Measurements from ENCODE around the gene DLEU7. TPM values are rescaled to one million over a fixed set of nuclear protein-coding genes. Genes with fewer than 3 reads are reported as not detected.

The DLEU7 gene
- total RNA-seq, 3 donors from 2014 or later (not counting 1 experiment from before 2014, with no cell fraction given): 0.20 TPM; not detected in 2

DNA sequence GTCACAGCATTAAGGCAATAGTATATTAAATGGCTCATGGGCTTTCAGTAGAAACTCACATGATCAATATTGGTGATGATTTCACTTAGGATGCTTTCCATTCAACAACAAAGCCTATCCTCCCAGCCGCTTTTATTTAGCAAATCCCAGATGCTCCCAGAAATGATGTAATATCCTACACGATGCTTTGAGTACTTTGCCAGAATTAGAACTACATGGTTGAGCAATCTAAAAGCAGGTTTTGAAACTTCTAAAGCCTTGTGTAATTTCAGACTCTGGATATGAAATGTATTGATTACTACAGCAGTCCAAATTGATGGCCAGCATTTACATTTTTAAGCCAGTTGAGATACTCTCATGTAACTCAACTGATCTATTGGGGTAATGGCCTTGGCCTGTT, 13.6 kb downstream of the DLEU7 start:
- Mint-ChIP-seq H3K4me1 (no peaks in the 10 kb centered on the region), H3K4me3 (no peak overlapping the region), H3K27me3 (ENCODE audit: low read depth in 2 of 2) (peaks cover 9 to 18% of the 10 kb centered on the region in 2 donors), H3K36me3 (no peaks in the 10 kb centered on the region), H3K9me3 (peaks cover 2 to 5% of the 10 kb centered on the region in 2 donors), H3K27ac (no peak overlapping the region)
- H3K36me3 ChIP-seq (ENCODE audit: control insufficient read depth, insufficient read depth, low read length): no peaks in the 10 kb centered on the region
- TF ChIP-seq, protein P1, sequence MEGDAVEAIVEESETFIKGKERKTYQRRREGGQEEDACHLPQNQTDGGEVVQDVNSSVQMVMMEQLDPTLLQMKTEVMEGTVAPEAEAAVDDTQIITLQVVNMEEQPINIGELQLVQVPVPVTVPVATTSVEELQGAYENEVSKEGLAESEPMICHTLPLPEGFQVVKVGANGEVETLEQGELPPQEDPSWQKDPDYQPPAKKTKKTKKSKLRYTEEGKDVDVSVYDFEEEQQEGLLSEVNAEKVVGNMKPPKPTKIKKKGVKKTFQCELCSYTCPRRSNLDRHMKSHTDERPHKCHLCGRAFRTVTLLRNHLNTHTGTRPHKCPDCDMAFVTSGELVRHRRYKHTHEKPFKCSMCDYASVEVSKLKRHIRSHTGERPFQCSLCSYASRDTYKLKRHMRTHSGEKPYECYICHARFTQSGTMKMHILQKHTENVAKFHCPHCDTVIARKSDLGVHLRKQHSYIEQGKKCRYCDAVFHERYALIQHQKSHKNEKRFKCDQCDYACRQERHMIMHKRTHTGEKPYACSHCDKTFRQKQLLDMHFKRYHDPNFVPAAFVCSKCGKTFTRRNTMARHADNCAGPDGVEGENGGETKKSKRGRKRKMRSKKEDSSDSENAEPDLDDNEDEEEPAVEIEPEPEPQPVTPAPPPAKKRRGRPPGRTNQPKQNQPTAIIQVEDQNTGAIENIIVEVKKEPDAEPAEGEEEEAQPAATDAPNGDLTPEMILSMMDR (IDR thresholded peaks at IDR 0.05): no peak
- H3K9me3 ChIP-seq (ENCODE audit: control insufficient read depth, insufficient read depth, low read length): no peaks in the 10 kb centered on the region
- no peak for ATAC-seq
- no peak for DNase-seq
- intact Hi-C loops (cut with micrococcal nuclease): no loop called here
- WGBS (ENCODE audit: insufficient coverage): 80% methylated on average over 2 of the region's 2 CpGs
- no peaks in the 10 kb centered on the region for H3K27me3 ChIP-seq (ENCODE audit: control insufficient read depth, insufficient read depth, low read length)
- H3K4me3 ChIP-seq (ENCODE audit: low read length): no peak overlapping the region
- no peaks in the 10 kb centered on the region for H3K4me1 ChIP-seq (ENCODE audit: control insufficient read depth, insufficient read depth, low read length)
- no peak overlapping the region for H3K27ac ChIP-seq (ENCODE audit: low read length)

DNA sequence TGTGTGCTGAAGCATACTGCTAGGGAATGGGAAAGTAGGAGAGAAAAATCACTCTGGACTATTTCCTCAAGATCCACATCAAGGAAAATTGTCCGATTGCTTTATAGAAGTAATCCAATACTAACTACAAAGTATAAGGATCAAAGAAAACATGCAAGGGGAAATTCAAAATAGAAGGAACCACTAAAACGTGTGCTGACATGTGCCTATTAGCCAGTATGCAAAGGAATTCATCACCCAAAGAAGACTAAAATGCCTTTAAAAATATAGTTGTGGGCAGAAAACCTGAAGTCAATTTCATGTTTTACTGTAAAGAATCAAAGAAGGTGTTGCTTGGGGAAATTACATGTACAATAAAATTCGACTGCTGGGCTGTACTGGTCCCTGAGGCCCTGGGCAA, 14.3 kb downstream of the DLEU7 start:
- intact Hi-C loops (cut with micrococcal nuclease): no loop called here
- no peak overlapping the region for H3K4me3 ChIP-seq (ENCODE audit: low read length)
- H3K4me1 Mint-ChIP-seq: no peaks in the 10 kb centered on the region
- H3K36me3 ChIP-seq (ENCODE audit: control insufficient read depth, insufficient read depth, low read length): no peaks in the 10 kb centered on the region
- no peak overlapping the region for H3K4me3 Mint-ChIP-seq
- no peak for DNase-seq
- no peaks in the 10 kb centered on the region for H3K9me3 ChIP-seq (ENCODE audit: control insufficient read depth, insufficient read depth, low read length)
- H3K27me3 Mint-ChIP-seq (ENCODE audit: low read depth in 2 of 2): peaks cover 8 to 18% of the 10 kb centered on the region in 2 donors
- H3K36me3 Mint-ChIP-seq: no peaks in the 10 kb centered on the region
- H3K27me3 ChIP-seq (ENCODE audit: control insufficient read depth, insufficient read depth, low read length): no peaks in the 10 kb centered on the region
- no peak overlapping the region for H3K27ac ChIP-seq (ENCODE audit: low read length)
- H3K9me3 Mint-ChIP-seq: peaks cover under 1 to 3% of the 10 kb centered on the region in 2 donors
- TF ChIP-seq, protein P1 (IDR thresholded peaks at IDR 0.05): no peak
- H3K4me1 ChIP-seq (ENCODE audit: control insufficient read depth, insufficient read depth, low read length): no peaks in the 10 kb centered on the region
- no peak overlapping the region for H3K27ac Mint-ChIP-seq
- 100% methylated on average over 1 of the region's 3 CpGs for WGBS (ENCODE audit: insufficient coverage)
- no peak for ATAC-seq

DNA sequence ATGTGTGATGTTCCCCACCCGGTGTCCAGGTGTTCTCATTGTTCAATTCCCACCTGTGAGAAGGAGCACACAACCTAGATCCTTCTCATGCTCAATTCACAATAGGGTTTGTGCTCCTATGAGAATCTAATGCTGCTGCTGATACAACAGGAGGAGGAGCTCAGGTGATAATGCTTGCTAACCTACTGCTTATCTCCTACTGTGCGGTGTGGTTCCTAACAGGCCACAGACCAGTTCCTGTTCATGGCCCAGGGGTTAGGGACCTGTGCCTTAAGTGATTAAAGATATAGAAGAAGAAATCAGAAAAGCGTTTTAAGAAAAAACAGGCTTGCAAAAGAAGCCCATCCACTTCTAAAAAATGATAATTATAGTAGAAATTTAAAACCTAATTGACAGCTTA, 17.5 kb downstream of the DLEU7 start:
- H3K27ac ChIP-seq (ENCODE audit: low read length): no peak overlapping the region
- Mint-ChIP-seq H3K27ac (no peak overlapping the region), H3K4me1 (no peaks in the 10 kb centered on the region), H3K9me3 (no peaks in the 10 kb centered on the region), H3K27me3 (ENCODE audit: low read depth in 2 of 2) (peaks cover under 1 to 18% of the 10 kb centered on the region in 2 donors), H3K4me3 (no peak overlapping the region), H3K36me3 (no peaks in the 10 kb centered on the region)
- H3K4me1 ChIP-seq (ENCODE audit: control insufficient read depth, insufficient read depth, low read length): no peaks in the 10 kb centered on the region
- ATAC-seq: no peak
- no peaks in the 10 kb centered on the region for H3K27me3 ChIP-seq (ENCODE audit: control insufficient read depth, insufficient read depth, low read length)
- no peaks in the 10 kb centered on the region for H3K9me3 ChIP-seq (ENCODE audit: control insufficient read depth, insufficient read depth, low read length)
- 73% methylated on average over 2 of the region's 3 CpGs for WGBS (ENCODE audit: insufficient coverage)
- intact Hi-C loops (cut with micrococcal nuclease): no loop called here
- H3K4me3 ChIP-seq (ENCODE audit: low read length): no peak overlapping the region
- TF ChIP-seq, protein P1 (IDR thresholded peaks at IDR 0.05): no peak
- no peak for DNase-seq
- H3K36me3 ChIP-seq (ENCODE audit: control insufficient read depth, insufficient read depth, low read length): no peaks in the 10 kb centered on the region

DNA sequence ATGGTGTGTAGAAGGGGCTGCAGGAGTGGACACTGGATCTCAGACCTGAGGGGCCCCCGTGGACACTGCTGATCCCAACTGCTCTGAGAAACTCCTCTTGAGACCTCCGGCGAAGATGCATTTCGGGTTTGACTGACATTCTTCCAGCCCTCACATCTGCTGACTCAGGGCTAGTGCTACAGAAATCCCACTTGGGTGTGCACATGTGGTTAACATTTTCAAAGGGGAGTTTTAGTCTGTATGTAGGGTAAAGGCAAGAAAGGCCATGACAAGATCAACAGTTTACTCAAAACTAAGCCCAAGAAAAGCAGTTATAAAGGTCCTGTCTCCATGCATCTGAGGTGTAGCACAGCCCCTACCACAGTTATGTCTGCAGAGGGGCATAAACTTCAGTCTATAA, 31.2 kb downstream of the DLEU7 start:
- Histone ChIP-seq H3K9me3 (ENCODE audit: control insufficient read depth, insufficient read depth, low read length) (no peaks in the 10 kb centered on the region), H3K27ac (ENCODE audit: low read length) (no peak overlapping the region), H3K4me1 (ENCODE audit: control insufficient read depth, insufficient read depth, low read length) (peaks cover 8% of the 10 kb centered on the region), H3K27me3 (ENCODE audit: control insufficient read depth, insufficient read depth, low read length) (no peaks in the 10 kb centered on the region), H3K36me3 (ENCODE audit: control insufficient read depth, insufficient read depth, low read length) (no peaks in the 10 kb centered on the region), H3K4me3 (ENCODE audit: low read length) (no peak overlapping the region)
- Mint-ChIP-seq H3K27me3 (ENCODE audit: low read depth in 2 of 2) (no peaks in the 10 kb centered on the region), H3K4me1 (peaks cover 0 to 5% of the 10 kb centered on the region in 2 donors), H3K27ac (no peak overlapping the region), H3K9me3 (no peaks in the 10 kb centered on the region), H3K4me3 (no peak overlapping the region), H3K36me3 (no peaks in the 10 kb centered on the region)
- no peak for DNase-seq
- intact Hi-C loops (cut with micrococcal nuclease): no loop called here
- no peak for ATAC-seq
- TF ChIP-seq, protein P1 (IDR thresholded peaks at IDR 0.05): no peak
- WGBS (ENCODE audit: insufficient coverage): 56% methylated on average over 4 of the region's 4 CpGs

All from natural killer cell (primary cell).